ENCODE measurements around the gene LDB2. TPM values are rescaled to one million over a fixed set of nuclear protein-coding genes. Genes with fewer than 3 reads are reported as not detected.

Gene LDB2
- total RNA-seq, 1 donor from 2014 or later, result not detected

GRCh38 chr4:16577177-16577576 lies 321.3 kb downstream of the LDB2 start:
- Mint-ChIP-seq H3K36me3 (ENCODE audit: insufficient read depth) (no peaks in the 10 kb centered on the region), H3K4me3 (ENCODE audit: low read depth) (no peak overlapping the region), H3K9me3 (ENCODE audit: low read depth) (no peaks in the 10 kb centered on the region), H3K27me3 (peaks cover 7% of the 10 kb centered on the region), H3K27ac (no peak overlapping the region), H3K4me1 (ENCODE audit: low read depth) (no peaks in the 10 kb centered on the region)
- TF ChIP-seq CTCF (IDR thresholded peaks at IDR 0.05; ENCODE audit: unreplicated experiment), result no peak
- no peak for DNase-seq (ENCODE audit: low spot score, unreplicated experiment)

GRCh38 chr4:16574981-16575380 lies 323.5 kb downstream of the LDB2 start:
- H3K36me3 Mint-ChIP-seq (ENCODE audit: insufficient read depth), result no peaks in the 10 kb centered on the region
- DNase-seq (ENCODE audit: low spot score, unreplicated experiment), result no peak
- H3K9me3 Mint-ChIP-seq (ENCODE audit: low read depth), result no peaks in the 10 kb centered on the region
- H3K4me3 Mint-ChIP-seq (ENCODE audit: low read depth), result no peak overlapping the region
- TF ChIP-seq CTCF (IDR thresholded peaks at IDR 0.05; ENCODE audit: unreplicated experiment), result no peak
- peaks cover 2% of the 10 kb centered on the region for H3K27me3 Mint-ChIP-seq
- no peak overlapping the region for H3K27ac Mint-ChIP-seq
- no peaks in the 10 kb centered on the region for H3K4me1 Mint-ChIP-seq (ENCODE audit: low read depth)

- no peak for TF ChIP-seq CTCF (IDR thresholded peaks at IDR 0.05; ENCODE audit: unreplicated experiment)
Observed at GRCh38 chr4:16573739-16574138, 324.7 kb downstream of the LDB2 start.

DNA sequence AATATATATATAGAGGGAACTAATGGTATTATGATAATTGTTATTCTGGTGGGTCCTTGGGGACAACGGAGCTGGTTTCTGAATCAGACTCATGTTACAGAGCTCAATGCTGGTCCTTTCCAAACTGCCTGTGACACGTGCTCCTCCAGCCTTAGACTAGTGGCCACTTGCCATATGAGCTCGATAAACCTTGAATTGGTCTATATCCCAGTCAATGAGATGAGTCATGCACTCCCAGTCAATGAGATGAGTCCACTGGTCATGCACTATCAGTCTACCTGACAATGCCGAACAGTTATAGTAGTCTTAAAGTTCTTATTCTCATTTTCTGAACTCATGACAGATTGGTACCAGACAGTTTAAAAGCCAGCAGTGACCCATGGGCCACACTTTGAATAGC lies 325.2 kb downstream of the LDB2 start:
- H3K9me3 Mint-ChIP-seq (ENCODE audit: low read depth), result no peaks in the 10 kb centered on the region
- no peak overlapping the region for H3K4me3 Mint-ChIP-seq (ENCODE audit: low read depth)
- no peaks in the 10 kb centered on the region for H3K36me3 Mint-ChIP-seq (ENCODE audit: insufficient read depth)
- TF ChIP-seq CTCF (IDR thresholded peaks at IDR 0.05; ENCODE audit: unreplicated experiment), result no peak
- no peak overlapping the region for H3K27ac Mint-ChIP-seq
- no peaks in the 10 kb centered on the region for H3K27me3 Mint-ChIP-seq
- no peaks in the 10 kb centered on the region for H3K4me1 Mint-ChIP-seq (ENCODE audit: low read depth)
- DNase-seq (ENCODE audit: low spot score, unreplicated experiment), result no peak

More at GRCh38 chr4:16573739-16574138, 324.7 kb downstream of the LDB2 start:
- no peak for DNase-seq (ENCODE audit: low spot score, unreplicated experiment)
- Mint-ChIP-seq H3K4me1 (ENCODE audit: low read depth) (no peaks in the 10 kb centered on the region), H3K27me3 (no peaks in the 10 kb centered on the region), H3K27ac (no peak overlapping the region), H3K9me3 (ENCODE audit: low read depth) (no peaks in the 10 kb centered on the region), H3K4me3 (ENCODE audit: low read depth) (no peak overlapping the region), H3K36me3 (ENCODE audit: insufficient read depth) (no peaks in the 10 kb centered on the region)

- no peak for DNase-seq (ENCODE audit: low spot score, unreplicated experiment)
- Mint-ChIP-seq H3K9me3 (ENCODE audit: low read depth) (no peaks in the 10 kb centered on the region), H3K4me1 (ENCODE audit: low read depth) (no peaks in the 10 kb centered on the region), H3K27ac (no peak overlapping the region), H3K36me3 (ENCODE audit: insufficient read depth) (no peaks in the 10 kb centered on the region), H3K27me3 (no peaks in the 10 kb centered on the region), H3K4me3 (ENCODE audit: low read depth) (no peak overlapping the region)
- no peak for TF ChIP-seq CTCF (IDR thresholded peaks at IDR 0.05; ENCODE audit: unreplicated experiment)
Observed at GRCh38 chr4:16572631-16573030, 325.8 kb downstream of the LDB2 start.

Data from progenitor cell of endocrine pancreas (in vitro differentiated cells).